Keratinocyte (primary cell): ENCODE results near the gene SERPIND1. TPM values are rescaled to one million over a fixed set of nuclear protein-coding genes. Genes with fewer than 3 reads are reported as not detected.

Experiments
- DNase-seq: peaks from one replicate; pipeline ENCODE4 v3.0.0-alpha.2; 2011; ENCODE audit warnings: low read depth, missing footprints, low spot score
- FAIRE-seq: peaks from 2 replicates; lab custom pipeline; 2011; peaks lifted over from hg19 to GRCh38; lab: Jason Lieb, UNC
- H2AFZ ChIP-seq: 2 replicates; pipeline ENCODE4 v1.6.0; 2012; ENCODE audit warnings: low read length, control low read depth, inconsistent platforms; ENCODE audit not compliant: control insufficient read depth
- H3K27ac ChIP-seq: 2 replicates; pipeline ENCODE4 v1.5.1; 2011; ENCODE audit warnings: low read length; ENCODE audit not compliant: control insufficient read depth, insufficient read depth
- H3K27me3 ChIP-seq: 3 replicates; pipeline ENCODE4 v1.6.0; 2011; ENCODE audit warnings: low read length; ENCODE audit not compliant: control insufficient read depth, insufficient read depth; ENCODE audit errors: extremely low read depth
- H3K36me3 ChIP-seq, 2 experiments: 2 replicates in 1 of 2; 3 replicates in 1 of 2; pipeline ENCODE4 v1.5.1; 2011; ENCODE audit warnings: low read length in 2 of 2, mild to moderate bottlenecking in 1 of 2; ENCODE audit not compliant: control insufficient read depth in 2 of 2, insufficient read depth in 2 of 2; ENCODE audit errors: extremely low read depth in 1 of 2
- H3K4me1 ChIP-seq: 3 replicates; pipeline ENCODE4 v1.5.1; 2011; ENCODE audit warnings: low read length; ENCODE audit not compliant: control insufficient read depth, insufficient read depth; ENCODE audit errors: extremely low read depth
- H3K4me2 ChIP-seq: 3 replicates; pipeline ENCODE4 v1.6.0; 2011; ENCODE audit warnings: low read depth, low read length; ENCODE audit not compliant: control insufficient read depth, insufficient read depth; ENCODE audit errors: extremely low read depth
- H3K4me3 ChIP-seq, 3 experiments: fragments of 200-600 bp in 1 of 3; sonication (generic) in 1 of 3; 2 replicates in 2 of 3; 3 replicates in 1 of 3; pipeline ENCODE4 v1.5.1; 2011 to 2016; ENCODE audit warnings: low read length in 3 of 3, mild to moderate bottlenecking in 3 of 3, control low read depth in 2 of 3, inconsistent platforms in 1 of 3, low read depth in 1 of 3, mixed read lengths in 1 of 3, mixed run types in 1 of 3, moderate library complexity in 1 of 3; ENCODE audit not compliant: control insufficient read depth in 2 of 3, insufficient read depth in 2 of 3; ENCODE audit errors: extremely low read depth in 1 of 3
- H3K79me2 ChIP-seq: 2 replicates; pipeline ENCODE4 v1.6.0; 2012; ENCODE audit warnings: low read length; ENCODE audit not compliant: control insufficient read depth, insufficient read depth
- H3K9ac ChIP-seq: 3 replicates; pipeline ENCODE4 v1.6.0; 2011; ENCODE audit warnings: low read length; ENCODE audit not compliant: control insufficient read depth, insufficient read depth; ENCODE audit errors: extremely low read depth
- H3K9me1 ChIP-seq: 3 replicates; pipeline ENCODE4 v1.6.0; 2011; ENCODE audit warnings: low read length; ENCODE audit not compliant: control insufficient read depth, insufficient read depth; ENCODE audit errors: extremely low read depth
- H3K9me3 ChIP-seq: 2 replicates; pipeline ENCODE4 v1.5.1; 2012; ENCODE audit warnings: low read depth, low read length; ENCODE audit not compliant: control insufficient read depth
- H4K20me1 ChIP-seq: 3 replicates; pipeline ENCODE4 v1.6.0; 2011; ENCODE audit warnings: low read length; ENCODE audit not compliant: control insufficient read depth, insufficient read depth; ENCODE audit errors: extremely low read depth
- CTCF ChIP-seq, 3 experiments: IDR thresholded peaks in 1 of 3; conservative IDR thresholded peaks in 1 of 3; optimal IDR thresholded peaks in 1 of 3; 2 replicates in 2 of 3; 3 replicates in 1 of 3; pipeline versions ENCODE3 to v1.5.1; 2011; ENCODE audit warnings: low read length in 3 of 3, mild to moderate bottlenecking in 3 of 3, moderate library complexity in 2 of 3, control low read depth in 1 of 3, inconsistent platforms in 1 of 3; ENCODE audit not compliant: insufficient read depth in 2 of 3; ENCODE audit errors: extremely low read depth in 1 of 3
- EZH2 ChIP-seq: IDR thresholded peaks from one replicate; pipeline ENCODE4 v1.6.1; 2012; ENCODE audit warnings: inconsistent platforms, mild to moderate bottlenecking, low read length, moderate library complexity
- dilution Hi-C: fragments of 300-500 bp; cut with MboI; formaldehyde crosslinking; loops from one replicate; pipeline ENCODE4 v1.7.0; 2020; ENCODE audit warnings: low sequenced_read_pairs; ENCODE audit not compliant: extremely low pct_ligation_motif_present
- polyA plus RNA-seq, 5 experiments: library from polyadenylated mRNA; depleted of rRNA in 3 of 5; stranded (reverse) in 3 of 5; stranded (forward) in 1 of 5; unstranded in 1 of 5; fragments of >200 nt; gene quantifications; 1 replicate in 1 of 5; 2 replicates in 3 of 5; 3 replicates in 1 of 5; pipeline versions ENCODE4 v1.2.1 to v1.2.3, GENCODE V29; 2011 to 2012; ENCODE audit warnings: missing spikeins in 2 of 5, low read depth in 1 of 5, low replicate concordance in 1 of 5

Gene SERPIND1
- polyA plus RNA-seq, 1 donor (not counting 4 experiments of a cell fraction or from before 2014, with no cell fraction given) = not detected

GRCh38 chr22:20740222-20740951, 33.5 kb upstream of the SERPIND1 start:
- H3K79me2 ChIP-seq = no peaks in the 10 kb centered on the region
- DNase-seq (no peak), FAIRE-seq (no peak)
- dilution Hi-C loops = no loop called here
- H3K27ac ChIP-seq = no peak overlapping the region
- H3K36me3 ChIP-seq = peaks cover 0 to 2% of the 10 kb centered on the region in 2 experiments
- H3K4me3 ChIP-seq = no peak overlapping the region
- no peaks in the 10 kb centered on the region for H3K9me1 ChIP-seq
- no peak overlapping the region for H3K4me2 ChIP-seq
- no peaks in the 10 kb centered on the region for H4K20me1 ChIP-seq
- no peak overlapping the region for H2AFZ ChIP-seq
- TF ChIP-seq EZH2 (no peak), CTCF (optimal IDR thresholded peaks at IDR 0.05 in 1 of 3, IDR thresholded peaks at IDR 0.05 in 1 of 3, conservative IDR thresholded peaks at IDR 0.05 in 1 of 3; ENCODE audit: extremely low read depth in 1 of 3, insufficient read depth in 2 of 3, low read length in 3 of 3) (no peak)
- no peak overlapping the region for H3K9ac ChIP-seq
- no peaks in the 10 kb centered on the region for H3K4me1 ChIP-seq
- H3K9me3 ChIP-seq = no peaks in the 10 kb centered on the region
- no peaks in the 10 kb centered on the region for H3K27me3 ChIP-seq

- H3K4me2 ChIP-seq = no peak overlapping the region
- no peak for TF ChIP-seq EZH2
- TF ChIP-seq CTCF (optimal IDR thresholded peaks at IDR 0.05 in 1 of 3, IDR thresholded peaks at IDR 0.05 in 1 of 3, conservative IDR thresholded peaks at IDR 0.05 in 1 of 3; ENCODE audit: extremely low read depth in 1 of 3, insufficient read depth in 2 of 3, low read length in 3 of 3) = no peak
- dilution Hi-C loops = no loop called here
- no peak overlapping the region for H3K27ac ChIP-seq
- H3K9me1 ChIP-seq = no peaks in the 10 kb centered on the region
- H3K4me3 ChIP-seq = no peak overlapping the region
- peaks cover 0 to 4% of the 10 kb centered on the region in 2 experiments for H3K36me3 ChIP-seq
- DNase-seq (no peak), FAIRE-seq (no peak)
- no peaks in the 10 kb centered on the region for H3K9me3 ChIP-seq
- no peak overlapping the region for H3K9ac ChIP-seq
- no peaks in the 10 kb centered on the region for H4K20me1 ChIP-seq
- H3K4me1 ChIP-seq = no peaks in the 10 kb centered on the region
- no peaks in the 10 kb centered on the region for H3K79me2 ChIP-seq
- no peaks in the 10 kb centered on the region for H3K27me3 ChIP-seq
- H2AFZ ChIP-seq = no peak overlapping the region
Measured at GRCh38 chr22:20741008-20741633, 32.8 kb upstream of the SERPIND1 start.
